ENCODE measurements around the gene FAHD2B.
"Not testable (repeated sequence)": the region's sequence is repeated elsewhere in the genome, so short reads cannot be mapped to it uniquely, and the experiment has no call there.

DNA sequence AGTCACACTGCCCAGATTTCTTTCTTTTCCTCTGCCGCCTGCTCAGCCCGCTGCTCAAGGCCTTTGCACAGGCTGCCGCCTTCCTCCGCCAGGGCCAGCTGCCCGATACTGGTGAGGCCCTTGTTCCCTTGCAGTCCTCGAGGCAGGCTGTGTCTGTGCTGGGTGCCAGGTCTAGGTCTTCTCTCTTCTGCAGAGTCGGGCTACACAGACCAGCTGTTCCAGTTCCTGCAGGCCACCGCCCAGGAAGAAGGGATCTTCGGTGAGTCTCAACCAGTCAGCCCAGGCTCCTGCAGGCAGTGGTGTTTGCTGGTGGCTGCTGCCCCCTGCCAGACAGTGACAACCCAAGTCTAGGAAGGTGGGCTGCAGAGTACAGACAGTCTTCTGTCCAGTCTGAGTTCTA, 12.5 kb downstream of the FAHD2B start:
- TF ChIP-seq, protein P1, sequence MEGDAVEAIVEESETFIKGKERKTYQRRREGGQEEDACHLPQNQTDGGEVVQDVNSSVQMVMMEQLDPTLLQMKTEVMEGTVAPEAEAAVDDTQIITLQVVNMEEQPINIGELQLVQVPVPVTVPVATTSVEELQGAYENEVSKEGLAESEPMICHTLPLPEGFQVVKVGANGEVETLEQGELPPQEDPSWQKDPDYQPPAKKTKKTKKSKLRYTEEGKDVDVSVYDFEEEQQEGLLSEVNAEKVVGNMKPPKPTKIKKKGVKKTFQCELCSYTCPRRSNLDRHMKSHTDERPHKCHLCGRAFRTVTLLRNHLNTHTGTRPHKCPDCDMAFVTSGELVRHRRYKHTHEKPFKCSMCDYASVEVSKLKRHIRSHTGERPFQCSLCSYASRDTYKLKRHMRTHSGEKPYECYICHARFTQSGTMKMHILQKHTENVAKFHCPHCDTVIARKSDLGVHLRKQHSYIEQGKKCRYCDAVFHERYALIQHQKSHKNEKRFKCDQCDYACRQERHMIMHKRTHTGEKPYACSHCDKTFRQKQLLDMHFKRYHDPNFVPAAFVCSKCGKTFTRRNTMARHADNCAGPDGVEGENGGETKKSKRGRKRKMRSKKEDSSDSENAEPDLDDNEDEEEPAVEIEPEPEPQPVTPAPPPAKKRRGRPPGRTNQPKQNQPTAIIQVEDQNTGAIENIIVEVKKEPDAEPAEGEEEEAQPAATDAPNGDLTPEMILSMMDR (IDR thresholded peaks at IDR 0.05 in 4 of 5, conservative IDR thresholded peaks at IDR 0.05 in 1 of 5): not testable (repeated sequence)
- TF ChIP-seq POLR2A (IDR thresholded peaks at IDR 0.05): not testable (repeated sequence)
